CD4-positive, alpha-beta T cell treated with Interleukin-4 for 4 hours (primary cell): Measurements from ENCODE around the gene RFX4.
"Not testable (repeated sequence)": the region's sequence is repeated elsewhere in the genome, so short reads cannot be mapped to it uniquely, and the experiment has no call there.

Source experiments
- DNase-seq: peaks from one replicate; pipeline ENCODE4 v3.0.0-alpha.2; 2020

RFX4 gene

GRCh38 chr12:106647793-106648514, 65.2 kb downstream of the RFX4 start:
- DNase-seq = no peak

DNA sequence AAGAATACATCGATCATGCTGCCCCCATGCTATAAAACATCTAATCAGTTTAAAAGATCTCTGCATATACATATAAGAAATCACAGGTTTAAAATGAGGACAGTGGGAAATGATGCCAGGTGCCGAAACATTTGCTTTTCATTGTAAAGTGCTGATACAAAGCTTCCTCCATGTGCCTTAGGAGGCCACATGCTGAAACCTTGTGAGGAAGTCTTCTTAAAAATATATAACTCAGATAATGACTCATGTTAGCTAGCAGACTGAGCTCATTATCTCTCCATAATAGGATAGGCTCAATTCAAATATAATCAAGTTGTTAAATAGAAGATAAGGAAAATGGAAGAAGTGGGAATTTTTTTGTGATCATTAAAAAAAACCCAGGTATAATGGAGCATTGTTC, 65.9 kb downstream of the RFX4 start:
- DNase-seq = no peak

- no peak for DNase-seq
Measured at GRCh38 chr12:106651552-106651951, 68.7 kb downstream of the RFX4 start.

GRCh38 chr12:106652510-106653015, 69.8 kb downstream of the RFX4 start:
- no peak for DNase-seq

- DNase-seq = no peak
Measured at GRCh38 chr12:106655577-106655976, 72.8 kb downstream of the RFX4 start.

GRCh38 chr12:106657488-106657887, 74.7 kb downstream of the RFX4 start:
- DNase-seq = no peak

DNA sequence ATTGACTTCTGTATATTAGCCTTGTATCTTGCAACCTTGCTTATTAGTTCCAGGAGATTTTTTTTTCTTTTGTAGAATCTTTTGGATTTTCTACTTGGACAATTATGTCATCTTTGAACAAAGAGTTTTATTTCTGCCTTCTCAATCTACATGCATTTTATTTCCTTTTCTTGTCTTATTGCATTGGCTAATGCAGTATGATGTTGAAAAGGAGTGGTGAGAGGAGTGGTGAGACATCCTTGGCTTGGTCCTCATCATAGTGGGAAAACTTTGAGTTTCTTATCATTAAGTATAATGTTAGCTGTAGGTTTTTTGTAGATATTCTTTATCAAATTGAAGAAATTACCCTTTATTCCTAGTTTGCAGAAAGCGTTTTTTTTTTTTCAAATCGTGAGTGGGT, 80.6 kb downstream of the RFX4 start:
- no peak for DNase-seq

DNA sequence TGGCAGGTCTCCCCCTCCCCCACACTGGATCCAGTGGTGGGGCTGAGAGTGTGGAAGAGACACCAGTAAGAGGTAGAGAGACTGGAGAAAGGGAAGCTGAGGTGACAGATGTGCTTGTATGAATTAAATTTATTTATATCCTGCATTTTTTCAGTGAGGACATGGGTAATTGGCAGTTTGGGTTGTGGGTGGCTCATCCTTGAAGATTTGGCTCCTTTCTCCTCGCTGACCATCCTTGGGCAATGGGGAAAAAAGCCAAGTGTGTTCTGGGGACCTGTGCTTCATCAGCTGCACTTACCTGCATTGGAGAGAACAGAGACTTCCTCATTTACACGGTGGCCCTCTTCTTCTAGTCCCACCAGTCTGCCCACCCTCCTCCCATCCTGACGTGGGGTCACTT, 86.4 kb downstream of the RFX4 start:
- DNase-seq = no peak

DNA sequence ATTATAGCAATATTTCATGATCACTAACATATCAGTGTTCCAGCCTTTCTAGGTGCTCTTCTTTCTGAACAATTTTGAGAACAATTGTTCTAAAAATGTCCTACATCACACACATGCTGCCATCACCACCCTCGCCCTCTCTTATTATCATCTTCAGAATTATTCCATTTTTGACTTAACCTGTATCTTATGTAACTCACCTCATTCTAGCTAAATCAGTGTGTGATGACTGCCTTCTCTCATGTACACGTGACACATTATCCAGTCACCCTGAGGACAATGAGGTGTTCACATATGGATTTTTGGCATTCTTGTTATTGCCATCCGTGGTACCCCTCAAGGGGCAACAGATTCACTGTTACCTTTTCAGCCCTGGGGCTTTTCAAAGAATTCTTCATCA, 87.3 kb downstream of the RFX4 start:
- no peak for DNase-seq

GRCh38 chr12:106671840-106672239, 89.0 kb downstream of the RFX4 start:
- no peak for DNase-seq

GRCh38 chr12:106672314-106673025, 89.7 kb downstream of the RFX4 start:
- DNase-seq = no peak

GRCh38 chr12:106673141-106673540, 90.3 kb downstream of the RFX4 start:
- no peak for DNase-seq

- no peak for DNase-seq
Measured at GRCh38 chr12:106675651-106676435, 93.0 kb downstream of the RFX4 start.

GRCh38 chr12:106679574-106679973, 96.8 kb downstream of the RFX4 start:
- DNase-seq = no peak

DNA sequence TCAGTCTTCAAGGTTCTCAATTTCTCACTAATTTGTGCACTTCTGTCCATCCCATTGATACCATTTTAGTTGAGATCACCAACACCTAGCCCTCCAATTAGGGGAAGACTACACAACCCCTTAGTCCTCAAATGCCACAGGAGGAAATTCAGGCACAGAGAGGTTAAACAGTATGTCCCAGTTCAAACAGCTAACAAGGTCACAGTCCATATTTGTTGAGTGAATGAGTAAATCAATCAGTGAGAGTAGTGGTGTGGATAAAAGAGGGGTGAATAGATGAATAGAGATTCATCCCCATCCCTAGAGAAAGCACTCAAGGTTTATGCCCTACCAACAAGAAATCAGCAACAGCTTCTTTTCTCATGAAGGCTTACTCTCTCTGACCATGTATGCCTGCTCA, 97.5 kb downstream of the RFX4 start:
- no peak for DNase-seq

DNA sequence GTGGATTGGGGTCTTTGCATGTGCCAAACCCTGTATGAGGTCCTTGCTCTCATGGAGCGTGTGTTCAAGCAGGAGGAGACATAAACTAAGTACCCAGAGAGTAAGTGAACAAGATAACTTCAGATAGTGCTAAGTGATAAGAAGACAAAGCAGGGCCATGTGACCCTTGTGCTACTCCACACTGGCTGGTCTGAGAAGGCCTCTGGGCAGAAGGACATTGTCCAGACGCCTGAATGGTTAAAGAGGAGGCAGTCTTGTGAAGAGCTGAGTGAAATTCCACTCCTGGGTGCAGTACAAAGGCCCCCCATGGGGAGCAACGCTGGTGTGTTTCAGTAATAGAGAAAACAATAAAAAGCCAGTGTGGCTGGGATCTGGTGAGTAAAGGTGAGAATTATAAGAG, 98.4 kb downstream of the RFX4 start:
- no peak for DNase-seq

- peak; percentile 6 for DNase-seq
Measured at GRCh38 chr12:106682594-106683234, 99.9 kb downstream of the RFX4 start.

DNA sequence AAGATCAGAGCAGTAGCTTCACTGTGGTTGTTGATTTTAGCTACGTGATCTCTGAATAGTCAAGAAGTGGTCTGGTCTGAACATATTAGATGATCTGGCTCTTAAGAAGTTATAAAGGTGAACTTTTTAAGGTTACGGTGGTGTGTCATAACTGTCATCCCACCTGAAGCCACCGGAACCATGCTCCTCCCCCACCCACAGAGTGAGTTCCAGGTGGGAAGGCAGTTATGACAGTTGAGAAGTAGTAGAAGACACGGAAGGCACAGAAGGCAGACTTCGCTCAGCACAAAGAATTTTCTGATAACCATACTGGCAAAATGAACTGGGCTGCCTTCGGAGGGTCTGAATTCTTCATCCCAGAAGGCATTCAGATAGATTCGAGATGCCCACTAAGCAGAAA, 101.7 kb downstream of the RFX4 start:
- no peak for DNase-seq

GRCh38 chr12:106685381-106685780, 102.6 kb downstream of the RFX4 start:
- DNase-seq = no peak

GRCh38 chr12:106687672-106688071, 104.9 kb downstream of the RFX4 start:
- DNase-seq = no peak

- no peak for DNase-seq
Measured at GRCh38 chr12:106690569-106691305, 107.9 kb downstream of the RFX4 start.

GRCh38 chr12:106692033-106692432, 109.2 kb downstream of the RFX4 start:
- DNase-seq = not testable (repeated sequence)
